Superior temporal gyrus (tissue), 1 donor: Measurements from ENCODE around the gene MRPL58.
"Not testable (repeated sequence)": the region's sequence is repeated elsewhere in the genome, so short reads cannot be mapped to it uniquely, and the experiment has no call there.

Source experiments
- DNase-seq: peaks from one replicate; pipeline ENCODE4 v3.0.0-alpha.2; 2016; ENCODE audit errors: extremely low spot score

MRPL58 gene

DNA sequence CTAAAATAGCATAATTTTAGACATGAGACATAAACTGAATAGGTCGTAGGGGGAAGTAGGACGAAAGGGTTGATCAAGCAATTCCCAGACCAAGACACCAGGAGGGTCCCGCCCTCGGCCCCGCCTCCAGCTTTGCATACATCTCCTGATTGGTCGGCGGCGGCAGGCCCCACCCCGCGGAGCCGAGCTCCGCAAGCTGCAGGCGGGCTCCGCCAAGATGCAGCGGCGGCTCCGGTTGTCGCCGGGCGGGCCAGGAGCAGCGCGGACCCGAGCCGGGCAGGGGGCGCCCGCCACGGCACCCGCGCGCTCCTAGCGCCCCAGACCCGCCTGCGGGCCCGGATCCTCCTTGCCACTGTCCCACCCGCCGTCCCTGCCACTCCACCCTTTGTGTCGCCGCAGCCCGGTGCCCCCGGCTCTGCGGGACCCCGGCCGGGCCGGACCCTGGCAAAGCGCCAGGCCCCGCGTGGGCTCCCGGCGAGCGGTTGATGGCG lies 25.0 kb upstream of the MRPL58 start, which contains the start of gene CDR2L:
CDR2L (plus strand) TSS at position 215 of the 491 bp plus-strand sequence. CDS start 412 bp downstream, outside the sequence.
- DNase-seq, result peak; percentile 96

DNA sequence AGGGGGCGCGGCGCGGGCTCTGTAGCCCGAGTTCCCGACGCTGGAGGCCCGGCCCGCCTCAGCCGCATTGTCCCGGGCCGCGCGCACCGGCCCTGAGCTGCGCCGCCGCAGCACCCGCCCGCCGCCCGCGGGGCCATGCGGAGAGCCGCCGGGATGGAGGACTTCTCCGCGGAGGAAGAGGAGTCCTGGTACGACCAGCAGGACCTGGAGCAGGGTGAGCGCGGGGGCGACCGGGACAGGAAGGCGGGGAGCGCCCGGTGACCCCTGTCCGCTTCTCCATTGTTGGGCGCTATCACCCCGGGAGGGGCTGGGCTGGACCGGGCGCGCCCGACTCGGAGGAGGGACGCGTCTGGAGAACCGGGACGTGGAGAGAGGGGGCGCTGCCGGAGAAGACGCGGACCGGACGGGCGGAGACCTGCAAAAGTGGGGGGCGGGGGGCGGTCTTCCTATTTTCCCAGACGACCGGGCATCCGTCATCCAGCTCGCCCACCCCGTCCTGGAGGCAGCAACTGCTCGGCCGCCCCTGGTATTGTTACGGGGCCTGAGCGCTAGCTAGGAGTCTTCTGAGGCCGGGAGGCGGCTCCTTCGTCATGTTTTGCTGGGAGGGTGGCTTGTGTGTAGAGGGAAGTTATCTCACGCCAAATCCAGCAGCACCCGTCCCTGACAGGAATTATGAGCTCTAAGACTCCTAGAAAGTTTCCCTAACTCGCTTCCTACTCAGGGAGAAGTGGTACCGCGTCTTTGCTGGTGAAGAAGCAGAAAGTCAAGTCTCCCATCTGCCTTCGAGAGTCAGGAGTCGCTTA lies 24.4 kb upstream of the MRPL58 start:
- DNase-seq, result peak; percentile 77

DNA sequence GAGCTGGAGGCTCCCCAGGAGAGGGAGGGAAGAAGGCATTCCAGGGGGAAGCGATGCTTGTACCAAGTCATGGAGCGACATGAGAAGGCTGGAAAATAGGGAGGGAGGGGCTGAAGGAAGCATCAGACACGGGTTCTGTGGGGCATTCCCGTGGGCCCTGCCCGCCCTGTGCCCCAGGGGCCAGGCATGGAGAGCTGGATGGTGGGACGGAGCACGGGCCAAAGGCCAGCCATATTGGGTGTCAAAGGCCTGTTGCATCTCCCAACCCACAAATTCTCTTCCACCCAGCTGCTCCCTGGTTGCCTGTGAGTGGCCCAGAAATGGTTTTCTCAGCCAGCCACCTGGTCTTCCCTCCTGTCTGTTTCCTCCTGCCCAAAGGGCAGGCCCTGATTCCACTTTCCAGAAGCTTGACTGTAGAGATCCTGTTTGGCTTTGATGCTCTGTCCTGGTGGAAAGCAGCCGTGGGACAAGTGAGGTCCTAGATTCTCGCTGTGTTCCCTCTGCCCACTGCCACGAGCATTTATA lies 21.8 kb upstream of the MRPL58 start:
- no peak for DNase-seq

DNA sequence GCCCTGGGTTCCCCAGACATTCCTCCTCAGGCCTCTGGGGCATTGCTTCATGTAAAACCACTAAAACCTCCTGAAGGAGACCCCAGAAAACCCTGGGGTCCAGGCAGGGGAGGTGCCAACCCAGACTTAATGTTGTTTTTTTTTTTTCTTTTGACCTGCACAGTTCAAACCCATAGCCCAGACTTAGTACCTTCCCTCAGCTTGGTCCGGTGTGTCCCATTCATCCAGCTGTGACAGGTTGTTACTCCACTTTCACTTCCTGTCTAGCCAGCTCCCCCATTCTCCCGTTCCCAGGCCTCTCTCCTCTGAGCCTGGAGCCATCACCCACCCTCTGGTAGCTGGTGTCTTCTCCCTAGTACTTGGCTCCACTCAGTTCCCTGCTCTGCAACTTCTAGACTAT lies 20.2 kb upstream of the MRPL58 start:
- DNase-seq, result no peak

DNA sequence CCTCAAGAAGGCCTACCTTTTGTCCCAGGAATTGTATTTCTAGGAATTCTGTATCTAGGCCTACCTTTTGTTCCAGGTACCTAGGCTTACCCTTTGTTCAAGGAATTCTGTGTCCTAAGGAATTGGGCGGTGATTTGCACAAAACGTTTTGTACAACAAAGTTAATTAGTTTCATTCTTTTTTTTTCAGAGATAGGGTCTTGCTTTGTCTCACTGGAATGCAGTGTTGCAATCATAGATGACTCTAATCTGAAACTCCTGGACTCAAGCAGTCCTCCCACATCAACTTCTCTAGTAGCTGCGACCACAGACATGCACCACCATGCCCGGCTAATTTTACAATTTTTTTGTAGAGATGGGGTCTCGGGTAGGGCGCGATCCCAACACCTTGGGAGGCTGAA lies 18.0 kb upstream of the MRPL58 start:
- DNase-seq, result no peak

DNA sequence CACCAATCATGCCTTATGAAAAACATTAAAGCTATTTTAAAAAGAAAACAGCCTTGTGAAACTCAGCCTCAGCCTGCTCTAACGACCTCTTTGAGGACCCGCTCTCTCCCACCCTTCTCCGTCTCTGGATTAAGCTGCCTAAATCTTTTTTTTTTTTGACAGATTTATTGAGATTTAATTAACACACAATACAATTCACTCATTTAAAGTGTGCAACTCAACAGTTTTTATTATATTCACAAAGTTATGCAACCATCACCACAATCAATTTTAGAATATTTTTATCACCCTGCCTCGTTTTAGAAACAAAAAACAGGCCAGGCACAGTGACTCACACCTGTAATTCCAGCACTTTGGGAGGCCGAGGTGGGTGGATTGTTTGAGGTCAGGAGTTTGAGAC lies 16.6 kb upstream of the MRPL58 start:
- DNase-seq, result no peak

DNA sequence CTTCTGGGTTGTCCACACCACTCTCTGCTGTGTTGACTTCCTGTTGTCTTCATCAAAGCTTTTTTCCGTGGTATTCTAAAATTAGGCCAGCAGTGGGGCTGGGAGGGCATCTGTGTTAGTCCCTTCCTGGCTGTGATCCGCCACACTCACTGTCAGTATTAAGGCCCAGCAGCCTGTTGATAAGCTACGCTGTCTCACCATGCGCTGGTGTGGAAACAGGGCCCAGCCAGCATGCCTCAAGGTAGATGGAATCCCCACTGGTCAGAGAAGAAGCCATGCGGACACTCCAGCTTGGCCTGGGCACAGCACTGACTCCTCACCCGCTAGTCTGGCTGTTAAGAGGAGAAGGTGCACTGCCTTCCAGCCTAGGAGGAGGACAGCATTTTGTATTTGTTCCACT lies 13.7 kb upstream of the MRPL58 start:
- DNase-seq, result no peak

DNA sequence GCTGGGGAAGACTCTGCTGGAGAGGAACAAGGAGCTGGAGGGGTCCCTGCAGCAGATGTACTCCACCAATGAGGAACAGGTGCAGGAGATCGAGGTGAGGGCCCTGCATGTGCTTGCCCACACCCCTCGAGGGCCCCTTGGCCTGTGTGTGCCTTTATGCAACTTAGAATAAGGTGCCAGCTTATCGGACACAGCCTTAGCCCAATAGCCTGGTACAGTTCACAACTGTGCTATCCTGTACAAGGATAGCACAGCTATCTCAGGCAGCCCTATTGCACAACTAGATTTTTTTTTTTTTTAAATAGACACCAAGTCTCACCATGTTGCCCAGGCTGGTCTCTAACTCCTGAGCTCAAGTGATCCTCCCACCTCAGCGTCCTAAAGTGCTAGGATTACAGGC lies 12.9 kb upstream of the MRPL58 start:
- no peak for DNase-seq

DNA sequence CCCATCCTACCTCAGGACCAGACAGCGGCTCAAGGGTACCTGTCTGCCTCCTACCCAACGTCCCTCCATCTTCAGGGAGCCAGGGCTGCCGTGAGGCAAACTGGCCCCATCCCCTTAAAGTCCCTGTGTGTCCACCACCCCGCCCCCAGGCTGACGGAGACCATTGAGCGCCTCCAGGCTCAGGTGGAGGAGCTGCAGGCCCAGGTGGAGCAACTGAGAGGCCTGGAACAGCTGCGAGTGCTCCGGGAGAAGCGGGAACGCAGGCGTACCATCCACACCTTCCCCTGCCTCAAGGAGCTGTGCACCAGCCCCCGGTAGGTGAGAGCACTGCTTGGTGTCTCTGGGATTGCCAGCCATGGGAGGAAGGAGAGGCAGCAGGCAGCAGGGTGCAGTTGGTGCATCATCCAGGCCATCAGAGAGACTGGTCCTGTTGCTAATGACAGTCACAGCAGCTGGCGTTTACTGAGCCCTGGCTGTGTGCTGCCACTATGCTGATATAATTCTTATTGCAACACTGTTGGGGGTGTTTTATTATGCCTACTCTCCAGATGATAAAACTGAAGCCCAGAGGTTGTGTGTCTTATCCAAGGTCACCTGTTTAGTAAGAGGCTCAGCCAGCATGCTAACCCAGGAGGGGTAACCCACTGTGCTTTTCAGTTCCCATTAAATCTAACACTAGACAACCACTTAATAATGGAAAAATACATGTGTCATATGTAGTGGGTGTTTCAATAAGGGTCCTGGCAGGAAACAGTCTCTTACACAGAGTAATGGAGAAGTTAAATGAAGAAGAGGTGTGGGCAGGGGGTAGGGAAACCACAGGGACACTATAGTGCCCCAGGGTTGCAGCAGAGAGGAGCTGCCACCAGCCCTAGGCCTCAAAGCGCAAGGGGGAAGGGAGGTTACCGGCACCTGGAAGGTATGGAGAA lies 10.3 kb upstream of the MRPL58 start:
- DNase-seq, result no peak

DNA sequence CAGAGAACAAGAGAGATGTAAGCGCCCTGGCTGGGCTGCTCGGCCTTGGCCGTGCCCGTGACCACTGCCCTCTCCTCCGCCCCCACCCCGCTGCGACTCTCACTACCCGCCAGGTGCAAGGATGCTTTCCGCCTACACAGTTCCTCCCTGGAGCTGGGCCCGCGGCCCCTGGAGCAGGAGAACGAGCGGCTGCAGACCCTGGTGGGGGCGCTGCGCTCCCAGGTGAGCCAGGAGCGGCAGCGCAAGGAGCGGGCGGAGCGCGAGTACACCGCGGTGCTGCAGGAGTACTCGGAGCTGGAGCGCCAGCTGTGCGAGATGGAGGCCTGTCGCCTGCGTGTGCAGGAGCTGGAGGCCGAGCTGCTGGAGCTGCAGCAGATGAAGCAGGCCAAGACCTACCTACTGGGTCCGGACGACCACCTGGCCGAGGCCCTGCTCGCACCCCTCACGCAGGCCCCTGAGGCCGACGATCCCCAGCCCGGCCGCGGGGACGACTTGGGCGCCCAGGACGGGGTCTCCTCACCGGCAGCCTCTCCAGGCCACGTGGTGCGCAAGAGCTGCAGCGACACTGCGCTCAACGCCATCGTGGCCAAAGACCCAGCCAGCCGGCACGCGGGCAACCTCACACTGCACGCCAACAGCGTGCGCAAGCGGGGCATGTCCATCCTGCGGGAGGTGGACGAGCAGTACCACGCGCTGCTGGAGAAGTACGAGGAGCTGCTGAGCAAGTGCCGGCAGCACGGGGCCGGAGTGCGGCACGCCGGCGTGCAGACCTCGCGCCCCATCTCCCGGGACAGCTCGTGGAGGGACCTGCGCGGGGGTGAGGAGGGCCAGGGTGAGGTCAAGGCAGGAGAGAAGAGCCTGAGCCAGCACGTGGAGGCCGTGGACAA lies 9.2 kb upstream of the MRPL58 start:
- DNase-seq, result no peak

DNA sequence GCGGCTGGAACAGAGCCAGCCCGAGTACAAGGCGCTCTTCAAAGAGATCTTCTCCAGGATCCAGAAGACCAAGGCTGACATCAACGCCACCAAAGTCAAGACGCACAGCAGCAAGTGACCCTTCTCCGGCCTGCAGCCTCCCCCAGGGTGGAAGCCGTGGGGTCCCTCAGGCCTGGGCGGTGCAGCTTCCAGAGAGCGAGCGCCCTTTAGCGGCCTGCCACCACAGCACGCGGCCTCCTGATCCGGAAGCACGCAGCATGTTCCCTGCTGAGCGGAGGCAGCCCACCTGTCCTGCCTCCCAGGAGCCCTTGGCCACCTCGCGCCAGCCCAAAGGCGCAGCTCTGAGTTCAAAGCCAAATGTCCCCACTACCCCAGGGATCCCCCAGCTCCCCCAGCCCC lies 8.5 kb upstream of the MRPL58 start:
- DNase-seq, result no peak

DNA sequence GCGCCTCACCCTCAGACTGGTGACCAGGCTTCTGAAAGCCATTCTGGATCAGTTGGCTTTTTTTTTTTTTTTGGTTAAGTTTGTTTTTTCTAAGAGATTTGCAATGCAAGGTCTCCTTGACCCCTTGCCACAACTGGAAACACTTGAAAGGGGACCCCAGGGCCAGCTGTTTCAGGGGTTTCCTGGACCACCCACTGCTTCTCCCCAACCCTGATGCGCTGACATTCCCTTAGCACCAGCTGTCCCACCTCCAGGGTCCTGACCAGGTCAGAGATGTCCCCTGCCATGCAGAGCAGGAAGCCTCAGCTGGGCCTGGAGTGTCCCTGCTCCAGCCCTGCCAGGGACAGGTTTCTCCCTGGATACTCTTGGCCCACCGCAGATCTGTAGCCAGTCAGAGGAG lies 8.1 kb upstream of the MRPL58 start:
- no peak for DNase-seq

DNA sequence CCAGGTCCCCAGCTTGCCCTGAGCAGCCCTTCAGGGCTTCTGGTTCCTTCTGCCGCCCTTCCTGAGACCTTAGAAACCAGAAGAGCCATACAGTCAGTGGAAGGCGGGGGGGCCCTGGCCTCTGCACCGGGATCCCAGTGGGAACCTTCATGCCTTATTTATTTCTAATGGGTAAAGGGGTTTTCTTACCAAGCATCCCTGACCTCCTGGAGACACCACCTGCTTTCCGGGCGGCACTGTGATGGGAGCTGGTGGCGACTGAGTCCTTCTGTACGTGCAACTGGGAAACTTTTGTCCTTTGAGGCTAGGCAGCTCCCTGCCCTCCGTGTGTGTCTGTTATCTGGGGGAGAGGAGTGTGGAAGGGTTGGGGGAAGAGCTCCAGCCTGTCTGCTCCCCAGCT lies 7.2 kb upstream of the MRPL58 start:
- no peak for DNase-seq

DNA sequence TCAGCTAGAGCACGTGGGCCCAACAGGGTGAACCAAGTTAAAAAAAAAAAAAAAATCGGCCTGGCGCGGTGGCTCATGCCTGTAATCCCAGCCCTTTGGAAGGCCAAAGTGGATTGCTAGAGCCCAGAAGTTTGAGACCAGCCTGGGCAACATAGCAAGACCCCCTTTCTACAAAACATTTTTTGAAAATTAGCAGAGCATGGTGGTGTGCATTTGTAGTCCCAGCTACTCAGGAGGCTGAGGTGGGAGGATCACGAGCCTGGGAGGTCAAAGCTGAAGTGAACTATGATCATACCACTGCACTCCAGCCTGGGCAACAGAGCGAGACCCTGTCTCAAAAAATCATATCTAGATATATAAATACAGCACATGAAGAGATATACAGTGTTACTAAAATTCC lies 6.4 kb upstream of the MRPL58 start:
- DNase-seq, result not testable (repeated sequence)

DNA sequence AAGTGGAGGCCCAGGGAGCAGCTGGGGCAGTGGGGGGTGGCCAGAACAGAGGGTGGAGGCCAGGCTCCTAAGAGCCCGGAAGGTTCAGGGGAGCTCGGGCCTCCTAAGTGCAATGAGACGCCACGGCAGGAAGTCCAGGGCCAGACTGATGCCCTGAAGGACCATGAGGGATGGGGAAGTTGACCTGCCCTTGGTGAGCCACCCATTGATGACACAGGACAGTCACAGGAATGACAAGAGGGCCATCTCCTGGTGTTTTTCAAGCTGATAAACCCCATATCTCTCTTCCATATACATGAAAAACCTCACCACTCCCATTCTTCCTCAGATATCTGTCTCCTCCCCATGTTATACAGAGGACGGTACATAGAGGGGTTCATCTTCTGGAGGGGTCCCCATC lies 5.8 kb upstream of the MRPL58 start:
- no peak for DNase-seq

DNA sequence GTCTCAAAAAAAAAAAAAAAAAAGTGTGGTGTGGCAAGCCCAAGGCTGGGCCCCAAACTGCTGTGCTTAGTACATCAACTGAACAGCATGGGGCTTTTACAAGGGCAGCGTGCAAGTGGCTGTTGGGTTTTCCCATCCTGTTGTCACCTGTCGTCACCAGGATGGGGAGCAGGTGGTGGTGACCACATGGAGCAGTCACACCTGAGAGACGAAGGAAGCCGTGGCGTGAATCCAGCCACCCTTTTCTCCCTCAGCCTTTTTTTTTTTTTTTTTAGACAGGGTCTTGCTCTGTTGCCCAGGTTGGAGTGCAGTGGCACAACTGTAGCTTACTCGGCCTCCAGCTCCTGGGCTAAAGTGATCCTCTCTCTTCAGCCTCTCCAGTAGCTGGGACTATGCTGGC lies 4.1 kb upstream of the MRPL58 start:
- no peak for DNase-seq

DNA sequence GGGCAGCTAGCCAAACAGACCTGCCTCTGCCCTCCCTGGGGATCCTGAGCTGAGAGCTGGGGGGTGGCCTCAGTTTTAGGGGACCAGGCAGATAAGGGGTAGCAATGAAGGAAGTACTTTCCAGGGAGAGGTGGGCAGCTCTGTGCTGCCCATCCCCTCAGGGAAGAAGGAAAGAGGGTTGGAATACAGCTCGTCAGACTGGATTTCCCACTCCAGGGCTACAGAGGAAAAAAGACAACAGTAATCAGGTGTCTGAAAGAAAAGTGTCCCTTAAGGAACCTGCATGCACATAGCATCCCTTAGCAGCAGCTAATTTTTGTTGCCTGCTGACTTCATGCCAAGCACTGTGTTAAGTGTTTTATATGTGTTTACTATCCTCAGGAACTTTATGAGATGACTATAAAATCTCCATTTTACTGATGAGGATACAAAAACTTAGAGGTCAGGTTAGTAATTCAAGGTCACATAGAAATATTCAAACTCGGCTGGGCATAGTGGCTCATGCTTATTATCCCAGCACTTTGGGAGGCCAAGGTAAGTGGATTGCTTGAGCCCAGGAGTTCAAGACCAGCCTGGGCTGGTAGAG lies 3.2 kb upstream of the MRPL58 start:
- no peak for DNase-seq

DNA sequence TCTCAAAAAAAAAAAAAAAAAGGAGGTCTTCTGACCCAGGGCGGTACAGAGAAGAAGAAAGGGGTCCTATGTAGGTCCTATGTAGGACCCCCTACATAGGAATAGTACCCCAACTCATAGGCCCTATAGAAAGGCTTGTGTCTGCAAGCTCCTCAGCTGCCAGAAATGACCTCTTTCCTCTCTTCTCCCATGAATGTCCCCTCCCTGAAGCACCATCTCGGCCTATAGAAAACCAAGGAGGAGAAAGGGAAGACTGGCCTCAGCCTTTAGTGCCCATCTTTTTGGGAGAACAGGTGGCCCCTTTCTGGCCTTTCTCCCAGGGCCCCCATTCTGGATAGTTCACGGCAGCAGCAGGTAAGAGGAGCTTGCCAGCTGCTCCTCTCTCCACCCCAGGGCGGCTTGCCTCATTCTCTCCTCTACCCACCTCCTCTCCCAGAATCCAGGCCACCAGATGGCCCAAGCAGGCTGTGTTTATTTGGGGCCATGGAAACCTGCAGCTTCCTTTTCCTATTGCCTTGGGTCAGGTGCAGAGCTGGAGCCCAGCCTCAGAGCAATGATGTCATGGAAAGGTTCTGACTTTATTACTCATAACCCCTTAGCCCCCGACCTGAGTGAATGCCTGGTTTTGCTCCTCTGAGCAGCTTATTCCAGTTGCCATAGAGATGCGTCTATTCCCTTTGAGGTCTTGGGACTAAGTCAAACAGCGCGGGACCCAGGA lies 1.6 kb upstream of the MRPL58 start:
- no peak for DNase-seq

DNA sequence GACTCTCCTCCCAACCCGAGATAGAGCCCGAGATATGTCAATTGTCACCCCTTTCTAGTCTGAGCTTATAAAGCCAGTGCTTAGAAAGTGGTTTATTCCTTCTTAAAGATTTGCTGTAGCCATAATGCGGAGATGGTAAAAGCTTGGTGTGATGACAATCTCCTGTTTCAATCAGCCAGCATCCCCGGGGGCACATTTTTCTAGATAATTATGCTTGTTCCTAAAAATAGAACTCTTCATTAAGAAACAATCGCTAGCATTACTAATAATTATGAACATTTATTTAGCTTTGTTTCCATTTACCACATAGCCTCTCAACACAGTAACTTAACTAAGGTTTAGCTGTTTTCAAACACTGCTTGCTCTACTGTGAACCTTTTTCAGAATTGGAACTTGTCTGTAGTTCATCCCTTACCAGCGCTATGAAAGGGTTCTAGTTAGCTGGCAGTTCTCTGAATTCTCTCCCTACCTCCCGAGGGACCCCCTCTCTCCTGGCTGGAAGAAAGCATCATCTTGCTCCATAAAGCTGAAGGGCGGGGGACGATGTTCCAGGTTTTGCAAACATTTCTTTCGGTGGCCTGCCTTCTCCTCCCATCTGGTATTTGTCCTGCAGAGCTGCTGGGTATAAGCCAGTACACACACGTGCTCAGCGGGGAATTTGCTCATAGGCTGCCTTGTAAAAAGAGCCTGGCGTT lies 922 bp upstream of the MRPL58 start:
- DNase-seq, result peak; percentile 77

DNA sequence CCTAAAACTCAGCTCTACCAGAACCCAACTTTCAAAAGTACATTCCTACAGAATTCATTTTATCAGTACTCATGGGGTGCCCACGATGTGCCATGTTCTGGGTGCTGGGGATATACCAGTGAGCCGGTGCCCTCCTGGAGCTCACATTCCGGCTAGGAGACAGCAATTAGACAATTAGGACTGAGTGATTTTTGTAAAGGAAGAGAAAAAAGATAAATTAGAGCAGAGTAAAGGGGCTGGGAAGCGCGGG lies 449 bp upstream of the MRPL58 start:
- DNase-seq, result no peak
